K562 (cell line): ENCODE results near the gene PPP1R14D. TPM values are rescaled to one million over a fixed set of nuclear protein-coding genes. Genes with fewer than 3 reads are reported as not detected.

Source experiments
- CBX3 ChIP-seq, 2 experiments: IDR thresholded peaks; 1 replicate in 1 of 2; 2 replicates in 1 of 2; pipeline ENCODE4 v1.6.1; 2012; ENCODE audit warnings: inconsistent platforms in 2 of 2, low read length in 2 of 2, borderline replicate concordance in 1 of 2, control low read depth in 1 of 2
- CBX5 ChIP-seq: IDR thresholded peaks from 2 replicates; pipeline ENCODE4 v1.6.1; 2014; ENCODE audit warnings: low read depth, borderline replicate concordance
- E2F3 ChIP-seq: fragments of 250-450 bp; sonication (Bioruptor Pico); IDR thresholded peaks from 2 replicates; pipeline ENCODE4 v1.4.0; 2020; ENCODE audit warnings: mild to moderate bottlenecking
- GATAD2A ChIP-seq: fragments of 450-650 bp; IDR thresholded peaks from 2 replicates; pipeline ENCODE4 v1.6.1; 2017
- GTF2B ChIP-seq: IDR thresholded peaks from 2 replicates; pipeline ENCODE4 v1.6.1; 2011; ENCODE audit not compliant: insufficient read length; ENCODE audit errors: extremely low read depth
- GTF2F1 ChIP-seq: IDR thresholded peaks from 2 replicates; pipeline ENCODE4 v1.6.1; 2011; ENCODE audit warnings: low read depth, low read length, improper control_type of control experiment
- HMG20B ChIP-seq: fragments of 250-450 bp; sonication (Bioruptor Pico); IDR thresholded peaks from 2 replicates; pipeline ENCODE4 v1.5.0; 2021; ENCODE audit warnings: mild to moderate bottlenecking
- IRF9 ChIP-seq: fragments of 450-650 bp; IDR thresholded peaks from 2 replicates; pipeline ENCODE4 v1.6.1; 2016; ENCODE audit warnings: missing biosample characterization, missing genetic modification characterization
- MAFK ChIP-seq: IDR thresholded peaks from 2 replicates; pipeline ENCODE4 v1.6.1; 2011; ENCODE audit warnings: low read length, improper control_type of control experiment
- POLR2B ChIP-seq: fragments of 450-650 bp; IDR thresholded peaks from 2 replicates; pipeline ENCODE4 v1.6.1; 2018; ENCODE audit warnings: low read depth; ENCODE audit not compliant: partially characterized antibody
- PTTG1 ChIP-seq: fragments of 450-650 bp; IDR thresholded peaks from 2 replicates; pipeline ENCODE4 v1.6.1; 2016; ENCODE audit warnings: low read depth, mild to moderate bottlenecking, missing genetic modification characterization, missing compliant biosample characterization
- RBM17 ChIP-seq: fragments of 200-400 bp; formaldehyde crosslinking; IDR thresholded peaks from 2 replicates; pipeline ENCODE4 v1.6.1; 2017; ENCODE audit warnings: low read depth, mild to moderate bottlenecking, low read length, borderline replicate concordance
- SAFB ChIP-seq: fragments of 200-400 bp; formaldehyde crosslinking; IDR thresholded peaks from 2 replicates; pipeline ENCODE4 v1.6.1; 2017; ENCODE audit warnings: low read depth, low read length, borderline replicate concordance
- SRSF1 ChIP-seq: fragments of 200-400 bp; formaldehyde crosslinking; IDR thresholded peaks from 2 replicates; pipeline ENCODE4 v1.6.1; 2017; ENCODE audit warnings: mild to moderate bottlenecking, low read depth, low read length, moderate library complexity
- TAF15 ChIP-seq: fragments of 200-400 bp; formaldehyde crosslinking; IDR thresholded peaks from 2 replicates; pipeline ENCODE4 v1.6.1; 2017; ENCODE audit warnings: mild to moderate bottlenecking, low read depth, low read length, moderate library complexity
- TCF3 ChIP-seq: sonication (generic); formaldehyde crosslinking; IDR thresholded peaks from 2 replicates; pipeline ENCODE4 v1.4.0; 2020; ENCODE audit warnings: mild to moderate bottlenecking, missing genetic modification reagents
- ZBTB7A ChIP-seq: IDR thresholded peaks from 2 replicates; pipeline ENCODE4 v1.6.1; 2011; ENCODE audit warnings: low read depth, mild to moderate bottlenecking, low read length, moderate library complexity, borderline replicate concordance; ENCODE audit not compliant: control insufficient read depth
- polyA plus RNA-seq, 8 experiments: library from polyadenylated mRNA; depleted of rRNA in 4 of 8; stranded (reverse) in 5 of 8; unstranded in 3 of 8; fragments of >200 nt; fragmentation: Nextera tagmentation in 2 of 8; fragmentation: Illumina TruSeq in 1 of 8; extraction: Ambion mirVana in 2 of 8; extraction: Trizol in 1 of 8; gene quantifications; 2 replicates each; pipeline versions ENCODE4 v1.2.1 to v1.2.3, GENCODE V29; 2011 to 2014; ENCODE audit warnings: inconsistent platforms in 1 of 8, missing spikeins in 1 of 8
- total RNA-seq, 7 experiments: library from RNA; depleted of rRNA in 6 of 7; stranded (reverse); fragments of >200 nt in 6 of 7; fragmentation: Illumina TruSeq in 2 of 7; extraction: Trizol in 2 of 7; gene quantifications; 2 replicates each; pipeline versions ENCODE4 v1.2.1 to v1.2.3, GENCODE V29; 2011 to 2021; ENCODE audit warnings: low replicate concordance in 1 of 7
- TF ChIP-seq, protein P1 (sequence below), 2 experiments: fragments of 150-350 bp in 1 of 2; IDR thresholded peaks; 2 replicates each; pipeline ENCODE4 v1.6.1; 2012 to 2016; ENCODE audit warnings: low read depth in 2 of 2, low read length in 2 of 2, mild to moderate bottlenecking in 1 of 2, moderate library complexity in 1 of 2
- TF ChIP-seq, protein P2 (sequence below): fragments of 250-450 bp; sonication (Bioruptor Pico); IDR thresholded peaks from 2 replicates; pipeline ENCODE4 v1.5.0; 2021; ENCODE audit warnings: mild to moderate bottlenecking, moderate library complexity

The PPP1R14D gene
- total and polyA plus RNA-seq, 9 of the 15 experiments (the other 6 are each of a cell fraction or from before 2014, with no cell fraction given), result 0.11 to 0.18 TPM; not detected in 7

- TF ChIP-seq, protein P1, sequence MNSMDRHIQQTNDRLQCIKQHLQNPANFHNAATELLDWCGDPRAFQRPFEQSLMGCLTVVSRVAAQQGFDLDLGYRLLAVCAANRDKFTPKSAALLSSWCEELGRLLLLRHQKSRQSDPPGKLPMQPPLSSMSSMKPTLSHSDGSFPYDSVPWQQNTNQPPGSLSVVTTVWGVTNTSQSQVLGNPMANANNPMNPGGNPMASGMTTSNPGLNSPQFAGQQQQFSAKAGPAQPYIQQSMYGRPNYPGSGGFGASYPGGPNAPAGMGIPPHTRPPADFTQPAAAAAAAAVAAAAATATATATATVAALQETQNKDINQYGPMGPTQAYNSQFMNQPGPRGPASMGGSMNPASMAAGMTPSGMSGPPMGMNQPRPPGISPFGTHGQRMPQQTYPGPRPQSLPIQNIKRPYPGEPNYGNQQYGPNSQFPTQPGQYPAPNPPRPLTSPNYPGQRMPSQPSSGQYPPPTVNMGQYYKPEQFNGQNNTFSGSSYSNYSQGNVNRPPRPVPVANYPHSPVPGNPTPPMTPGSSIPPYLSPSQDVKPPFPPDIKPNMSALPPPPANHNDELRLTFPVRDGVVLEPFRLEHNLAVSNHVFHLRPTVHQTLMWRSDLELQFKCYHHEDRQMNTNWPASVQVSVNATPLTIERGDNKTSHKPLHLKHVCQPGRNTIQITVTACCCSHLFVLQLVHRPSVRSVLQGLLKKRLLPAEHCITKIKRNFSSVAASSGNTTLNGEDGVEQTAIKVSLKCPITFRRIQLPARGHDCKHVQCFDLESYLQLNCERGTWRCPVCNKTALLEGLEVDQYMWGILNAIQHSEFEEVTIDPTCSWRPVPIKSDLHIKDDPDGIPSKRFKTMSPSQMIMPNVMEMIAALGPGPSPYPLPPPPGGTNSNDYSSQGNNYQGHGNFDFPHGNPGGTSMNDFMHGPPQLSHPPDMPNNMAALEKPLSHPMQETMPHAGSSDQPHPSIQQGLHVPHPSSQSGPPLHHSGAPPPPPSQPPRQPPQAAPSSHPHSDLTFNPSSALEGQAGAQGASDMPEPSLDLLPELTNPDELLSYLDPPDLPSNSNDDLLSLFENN (IDR thresholded peaks at IDR 0.05; ENCODE audit: low read depth in 2 of 2, low read length in 2 of 2), result 0 out of 4 replicates have a peak, but pooled peaks of 1 of the 2 experiments have one; percentile 19
- TF ChIP-seq POLR2B (peak; percentile 78), HMG20B (CRISPR knock-in tag) (no peak), TCF3 (CRISPR knock-in tag) (peak; percentile 19; the same call in 1 of the 2 replicates), CBX3 (IDR thresholded peaks at IDR 0.05; ENCODE audit: borderline replicate concordance in 1 of 2, low read length in 2 of 2) (no peak), IRF9 (no peak), SRSF1 (no peak), GATAD2A (no peak), GTF2F1 (no peak; the same call in 1 of the 2 replicates), E2F3 (CRISPR knock-in tag) (peak; percentile 80), GTF2B (no peak), PTTG1 (tag) (no peak), CBX5 (no peak), RBM17 (no peak), ZBTB7A (peak; percentile 64; the same call in 1 of the 2 replicates), TAF15 (no peak), SAFB (no peak), MAFK (no peak)
- TF ChIP-seq, protein P2, sequence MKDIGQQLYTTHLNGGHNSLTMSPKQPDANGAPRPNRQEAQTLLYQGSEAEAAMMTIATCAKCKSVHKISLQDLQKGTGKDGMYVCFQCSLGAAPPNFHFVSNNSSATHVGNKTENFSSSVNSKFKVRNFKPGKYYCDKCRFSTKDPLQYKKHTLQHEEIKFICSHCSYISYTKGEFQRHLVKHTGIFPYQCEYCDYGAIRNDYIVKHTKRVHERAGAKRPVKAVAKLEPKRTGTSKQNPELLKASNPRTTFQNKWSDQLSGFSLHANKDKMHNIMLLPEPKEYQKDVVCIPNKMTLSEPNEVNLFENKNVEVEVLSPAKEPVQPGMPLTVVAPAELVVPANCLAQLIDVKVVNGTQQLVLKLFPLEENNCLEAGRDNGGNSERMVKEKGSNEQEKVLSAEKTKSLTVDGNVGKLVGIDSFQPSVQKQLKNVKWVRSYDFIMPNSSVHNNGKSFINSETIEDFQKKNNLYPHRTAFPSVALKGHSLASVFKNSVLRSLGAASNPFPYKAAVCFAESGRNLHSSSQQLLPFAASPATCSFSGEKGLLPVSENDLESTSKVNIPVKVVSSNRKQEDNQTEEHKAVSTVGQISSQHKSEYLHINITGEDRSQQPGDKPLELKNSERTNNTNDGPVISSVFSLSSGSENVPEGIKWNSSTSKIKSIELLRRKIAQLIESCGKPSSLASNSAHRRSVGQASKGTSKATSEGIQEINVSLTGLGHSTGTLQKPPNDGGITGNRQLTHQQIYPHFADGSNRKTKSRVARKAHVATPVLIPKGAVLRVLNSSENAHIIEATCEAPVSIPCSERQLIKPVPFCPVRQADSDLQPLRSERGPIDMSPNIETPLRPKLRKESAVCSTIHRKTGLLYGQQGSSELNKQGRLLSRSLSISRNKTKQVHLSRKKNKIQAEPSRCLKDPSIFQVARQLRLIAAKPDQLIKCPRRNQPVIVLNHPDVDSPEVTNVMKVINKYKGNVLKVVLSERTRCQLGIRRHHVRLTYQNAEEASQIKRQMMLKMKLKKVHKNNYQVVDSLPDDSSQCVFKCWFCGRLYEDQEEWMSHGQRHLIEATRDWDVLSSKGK (CRISPR knock-in tag), result no peak
Observed at GRCh38 chr15:40807028-40807887, 21.2 kb downstream of the PPP1R14D start, which contains the start of the genes DNAJC17 and ZFYVE19 (continued).
